ENCODE data around the gene VWA3B. TPM values are rescaled to one million over a fixed set of nuclear protein-coding genes. Genes with fewer than 3 reads are reported as not detected.

Gene VWA3B
- total RNA-seq (0.35 TPM), polyA plus RNA-seq (ENCODE audit: insufficient read depth, low read depth, low replicate concordance) (not detected)
- long read RNA-seq, donor 1, result 0 reads
- long read RNA-seq, donor 2, result 0 reads
- long read RNA-seq, donor 3, result 0 reads
- long read RNA-seq, donor 4, result 0 reads
- long read RNA-seq, donor 5, result 0 reads
- long read RNA-seq, donor 6, result 0 reads
- long read RNA-seq, donor 7, result 0 reads
- long read RNA-seq, donor 8, result 0 reads
- long read RNA-seq, donor 9, result 0 reads
- long read RNA-seq, donor 10, result 0 reads

- no peak within 1 kb of the TSS for H3K27ac ChIP-seq (ENCODE audit: low read depth in 2 of 2, low read length in 2 of 2)
- intact Hi-C loops (cut with DNase I), result no loop called here
- H3K36me3 ChIP-seq (ENCODE audit: control insufficient read depth in 2 of 3, insufficient read depth in 3 of 3, low read length in 3 of 3), result no peaks in the 10 kb centered on the region
- peak within 1 kb of the TSS; percentile 44 to 52 (median 48) for H3K4me3 ChIP-seq (ENCODE audit: low read length in 3 of 3)
- FAIRE-seq, result no peak
- peak within 1 kb of the TSS in 1 of 3 donors; percentile 8 for H3K9ac ChIP-seq (ENCODE audit: low read length in 3 of 3)
- DNase-seq, result peak; percentile 77 to 87 (median 81)
- peaks cover 0 to 3% (median 3%) of the 10 kb centered on the region in 3 donors for H3K4me1 ChIP-seq (ENCODE audit: control insufficient read depth in 2 of 3, insufficient read depth in 2 of 3, low read depth in 1 of 3, low read length in 3 of 3)
- H3K9me3 ChIP-seq (ENCODE audit: control insufficient read depth in 2 of 3, insufficient read depth in 1 of 3, low read length in 3 of 3), result no peaks in the 10 kb centered on the region
- no peaks in the 10 kb centered on the region for H3K27me3 ChIP-seq (ENCODE audit: control insufficient read depth, insufficient read depth, low read length)
- TF ChIP-seq CTCF (IDR thresholded peaks at IDR 0.05; ENCODE audit: borderline replicate concordance, extremely low read depth, insufficient read depth), result no peak
Measured at GRCh38 chr2:98086491-98087446, at the start of gene VWA3B. TSS of gene VWA3B (plus strand) at chr2:98087167. CDS start at chr2:98093093, 5,926 bp downstream.

GRCh38 chr2:98037206-98037605 is 49.8 kb upstream of the VWA3B start:
- no peaks in the 10 kb centered on the region for H3K36me3 ChIP-seq (ENCODE audit: control insufficient read depth in 2 of 3, insufficient read depth in 3 of 3, low read length in 3 of 3)
- FAIRE-seq, result no peak
- no peak for TF ChIP-seq CTCF (IDR thresholded peaks at IDR 0.05; ENCODE audit: borderline replicate concordance, extremely low read depth, insufficient read depth)

GRCh38 chr2:98037666-98038336 is 49.2 kb upstream of the VWA3B start:
- H3K4me1 ChIP-seq (ENCODE audit: control insufficient read depth in 2 of 3, insufficient read depth in 2 of 3, low read depth in 1 of 3, low read length in 3 of 3), result peaks cover 0 to 8% (median 0%) of the 10 kb centered on the region in 3 donors
- H3K27me3 ChIP-seq (ENCODE audit: control insufficient read depth, insufficient read depth, low read length), result no peaks in the 10 kb centered on the region
- no peak for TF ChIP-seq CTCF (IDR thresholded peaks at IDR 0.05; ENCODE audit: borderline replicate concordance, extremely low read depth, insufficient read depth)
- no peak overlapping the region for H3K27ac ChIP-seq (ENCODE audit: low read depth in 2 of 2, low read length in 2 of 2)
- FAIRE-seq, result no peak
- no peak overlapping the region for H3K9ac ChIP-seq (ENCODE audit: low read length in 3 of 3)
- H3K4me3 ChIP-seq (ENCODE audit: low read length in 3 of 3), result no peak overlapping the region
- no peak for DNase-seq
- no peaks in the 10 kb centered on the region for H3K9me3 ChIP-seq (ENCODE audit: control insufficient read depth in 2 of 3, insufficient read depth in 1 of 3, low read length in 3 of 3)
- intact Hi-C loops (cut with DNase I), result no loop called here
- H3K36me3 ChIP-seq (ENCODE audit: control insufficient read depth in 2 of 3, insufficient read depth in 3 of 3, low read length in 3 of 3), result no peaks in the 10 kb centered on the region

More at GRCh38 chr2:98037206-98037605, 49.8 kb upstream of the VWA3B start:
- H3K9me3 ChIP-seq (ENCODE audit: control insufficient read depth in 2 of 3, insufficient read depth in 1 of 3, low read length in 3 of 3), result no peaks in the 10 kb centered on the region
- no peaks in the 10 kb centered on the region for H3K27me3 ChIP-seq (ENCODE audit: control insufficient read depth, insufficient read depth, low read length)
- H3K27ac ChIP-seq (ENCODE audit: low read depth in 2 of 2, low read length in 2 of 2), result no peak overlapping the region
- H3K9ac ChIP-seq (ENCODE audit: low read length in 3 of 3), result no peak overlapping the region
- H3K4me1 ChIP-seq (ENCODE audit: control insufficient read depth in 2 of 3, insufficient read depth in 2 of 3, low read depth in 1 of 3, low read length in 3 of 3), result peaks cover 0 to 8% (median 0%) of the 10 kb centered on the region in 3 donors
- DNase-seq, result no peak
- intact Hi-C loops (cut with DNase I), result no loop called here
- H3K4me3 ChIP-seq (ENCODE audit: low read length in 3 of 3), result no peak overlapping the region

Measured in kidney (tissue), 22 donors.